GM21576 (cell line): ENCODE data around the gene LGALS14.
"Not testable (repeated sequence)": the region's sequence is repeated elsewhere in the genome, so short reads cannot be mapped to it uniquely, and the experiment has no call there.

Experiments used
- ATAC-seq: cut with Tn5 transposase; IDR thresholded peaks from one replicate; pipeline ENCODE4 v1.9.1; 2021; ENCODE audit warnings: mild to moderate bottlenecking, moderate library complexity; ENCODE audit not compliant: unreplicated experiment

LGALS14 gene, protein sequence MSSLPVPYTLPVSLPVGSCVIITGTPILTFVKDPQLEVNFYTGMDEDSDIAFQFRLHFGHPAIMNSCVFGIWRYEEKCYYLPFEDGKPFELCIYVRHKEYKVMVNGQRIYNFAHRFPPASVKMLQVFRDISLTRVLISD

GRCh38 chr19:39704181-39705044 lies at the start of gene LGALS14:
LGALS14 (plus strand) TSS chr19:39704481; CDS start chr19:39704529, 48 bp downstream.
- ATAC-seq, result no peak

DNA sequence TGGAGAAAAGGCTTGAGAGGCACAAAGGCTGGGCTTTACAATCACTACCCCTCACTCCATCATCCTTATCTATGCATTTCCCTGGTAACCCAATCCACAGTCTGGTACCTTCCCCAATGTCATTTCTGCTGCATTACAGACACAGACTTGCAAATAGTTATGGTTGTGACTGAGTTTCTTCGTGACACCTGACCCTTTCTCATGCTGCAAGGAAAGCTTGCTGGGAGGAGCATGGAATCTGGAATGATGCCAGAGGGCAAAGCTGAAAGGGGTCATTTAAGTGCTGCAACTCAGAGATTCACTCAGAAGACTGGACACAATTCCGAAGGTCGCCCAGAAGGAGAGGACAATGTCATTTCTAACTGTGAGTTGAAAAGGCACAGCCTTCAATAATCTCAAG lies 48.7 kb upstream of the LGALS14 start, which contains the start of gene LGALS16:
TSS of gene LGALS16 (plus strand) at position 301 of the 400 bp plus-strand sequence. CDS start at position 350, 49 bp downstream.
- no peak for ATAC-seq

- ATAC-seq, result no peak
These were observed 44.5 kb upstream of the LGALS14 start for GRCh38 chr19:39659791-39660190.

DNA sequence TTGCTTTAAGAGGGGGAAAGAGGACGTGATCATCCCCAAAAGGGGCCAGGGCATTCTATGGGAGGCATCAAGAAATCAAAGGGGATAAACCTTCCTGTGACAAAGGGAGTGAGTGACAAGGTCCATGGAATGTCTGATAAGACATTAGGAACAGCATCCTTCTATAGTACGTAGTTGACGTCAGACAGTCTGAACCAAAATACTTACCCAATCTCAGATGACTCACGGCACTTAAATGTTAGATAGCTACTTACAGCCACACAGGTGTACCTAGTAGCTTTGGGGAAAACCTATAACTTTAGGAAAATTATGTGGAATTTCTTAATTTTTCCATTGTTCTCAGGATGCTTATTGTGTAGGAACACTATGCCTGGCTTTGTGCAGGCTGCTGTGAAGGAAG lies 43.6 kb upstream of the LGALS14 start:
- no peak for ATAC-seq

DNA sequence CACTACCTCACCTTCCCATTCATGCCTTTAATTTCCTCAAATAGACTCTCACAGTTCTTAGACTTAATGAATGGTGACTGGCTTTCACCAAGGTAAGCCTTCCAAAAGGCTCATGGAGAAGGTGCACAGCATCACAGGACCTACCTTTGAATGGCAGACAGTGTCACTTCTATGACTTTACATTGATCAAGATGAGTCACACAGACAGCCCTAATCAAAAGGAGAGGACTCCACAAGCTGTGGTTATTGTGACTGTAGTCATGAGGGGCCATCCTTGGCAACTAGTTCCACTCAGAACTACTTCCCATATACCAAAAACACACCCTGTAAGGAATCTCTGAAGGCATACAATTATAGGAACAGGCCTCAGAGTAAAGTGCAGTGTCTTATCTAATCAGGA lies 42.7 kb upstream of the LGALS14 start:
- ATAC-seq, result no peak

DNA sequence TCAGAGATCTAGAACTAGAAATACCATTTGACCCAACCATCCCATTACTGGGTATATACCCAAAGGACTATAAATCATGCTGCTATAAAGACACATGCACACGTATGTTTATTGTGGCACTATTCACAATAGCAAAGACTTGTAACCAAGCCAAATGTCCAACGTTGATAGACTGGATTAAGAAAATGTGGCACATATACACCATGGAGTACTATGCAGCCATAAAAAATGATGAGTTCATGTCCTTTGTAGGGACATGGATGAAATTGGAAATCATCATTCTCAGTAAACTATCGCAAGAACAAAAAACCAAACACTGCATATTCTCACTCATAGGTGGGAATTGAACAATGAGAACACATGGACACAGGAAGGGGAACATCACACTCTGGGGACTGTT lies 34.4 kb upstream of the LGALS14 start:
- ATAC-seq, result not testable (repeated sequence)

DNA sequence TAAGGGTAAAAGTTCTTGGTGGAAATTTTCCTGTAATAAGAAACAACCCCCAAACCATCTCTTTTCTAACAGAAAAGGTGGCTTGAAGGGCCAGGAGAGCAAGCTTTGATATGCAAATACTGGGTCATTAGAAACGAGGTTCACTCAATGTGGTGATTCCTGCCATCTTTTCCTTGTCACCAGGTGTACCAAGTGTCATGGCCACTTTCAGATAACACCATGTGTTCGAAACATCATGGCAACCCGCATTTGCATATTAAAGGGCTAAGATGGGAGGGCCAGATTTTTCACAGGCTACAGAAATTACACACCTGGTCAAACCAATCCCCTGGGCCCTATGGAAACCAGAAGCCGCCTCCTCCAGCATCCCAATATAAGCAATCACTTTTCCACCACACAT lies 33.3 kb upstream of the LGALS14 start:
- ATAC-seq, result no peak

GRCh38 chr19:39671739-39672363 lies 32.4 kb upstream of the LGALS14 start:
- no peak for ATAC-seq

DNA sequence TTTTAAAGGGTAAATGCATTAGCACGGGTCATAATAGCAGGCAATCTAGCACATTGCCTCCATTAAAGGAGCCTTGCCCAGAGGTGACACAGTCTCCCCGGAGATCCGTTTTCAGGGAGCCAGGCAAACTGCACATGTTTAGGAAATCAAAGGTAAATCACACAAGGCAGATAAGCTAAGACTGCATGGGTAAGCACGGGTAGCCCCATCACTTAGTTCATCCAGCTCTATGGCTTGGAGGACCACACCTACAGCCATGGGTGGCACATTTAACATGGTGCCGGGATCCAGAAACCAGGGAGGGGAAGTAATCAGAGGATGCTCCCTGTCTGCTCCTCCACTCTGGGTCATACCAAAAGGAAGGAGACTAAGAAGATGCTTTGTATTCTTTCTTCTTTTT lies 31.8 kb upstream of the LGALS14 start:
- no peak for ATAC-seq

DNA sequence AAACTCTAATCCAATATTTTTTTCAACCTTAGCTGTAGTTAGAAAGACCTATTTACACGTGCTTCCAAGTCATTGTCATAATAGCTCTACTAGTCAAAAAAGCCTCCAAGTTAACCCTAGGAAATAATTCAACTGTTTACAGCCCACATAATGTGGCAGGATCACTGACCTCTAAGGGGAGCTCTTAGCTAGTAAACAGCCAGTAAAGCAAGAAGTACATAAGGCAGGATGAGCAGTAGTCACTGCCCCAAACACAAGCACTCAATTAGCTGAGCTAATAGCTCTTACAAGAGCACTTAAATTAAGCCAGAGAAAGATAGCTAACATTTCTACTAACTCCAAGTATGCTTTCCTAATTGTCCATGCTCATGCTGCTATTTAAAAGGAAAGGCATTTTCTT lies 30.4 kb upstream of the LGALS14 start:
- not testable (repeated sequence) for ATAC-seq

DNA sequence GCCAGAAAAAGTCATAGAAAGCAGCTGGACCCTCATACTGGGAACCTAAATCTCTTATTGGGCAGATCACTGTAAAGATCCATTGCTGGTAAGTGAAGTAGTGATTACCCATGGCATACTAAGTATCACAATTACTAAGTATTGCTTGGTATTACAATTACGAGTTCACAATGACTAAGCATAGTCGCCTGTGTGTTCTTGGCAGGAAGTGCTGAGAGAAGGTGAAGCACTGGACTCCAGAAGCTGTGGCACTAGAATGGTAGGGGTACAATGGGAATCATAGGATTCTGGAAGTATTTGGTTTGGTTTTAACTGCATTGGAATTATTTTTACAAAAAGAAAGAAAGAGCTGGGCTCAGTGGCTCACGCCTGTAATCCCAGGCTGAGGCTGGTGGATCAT lies 28.3 kb upstream of the LGALS14 start:
- ATAC-seq, result no peak

DNA sequence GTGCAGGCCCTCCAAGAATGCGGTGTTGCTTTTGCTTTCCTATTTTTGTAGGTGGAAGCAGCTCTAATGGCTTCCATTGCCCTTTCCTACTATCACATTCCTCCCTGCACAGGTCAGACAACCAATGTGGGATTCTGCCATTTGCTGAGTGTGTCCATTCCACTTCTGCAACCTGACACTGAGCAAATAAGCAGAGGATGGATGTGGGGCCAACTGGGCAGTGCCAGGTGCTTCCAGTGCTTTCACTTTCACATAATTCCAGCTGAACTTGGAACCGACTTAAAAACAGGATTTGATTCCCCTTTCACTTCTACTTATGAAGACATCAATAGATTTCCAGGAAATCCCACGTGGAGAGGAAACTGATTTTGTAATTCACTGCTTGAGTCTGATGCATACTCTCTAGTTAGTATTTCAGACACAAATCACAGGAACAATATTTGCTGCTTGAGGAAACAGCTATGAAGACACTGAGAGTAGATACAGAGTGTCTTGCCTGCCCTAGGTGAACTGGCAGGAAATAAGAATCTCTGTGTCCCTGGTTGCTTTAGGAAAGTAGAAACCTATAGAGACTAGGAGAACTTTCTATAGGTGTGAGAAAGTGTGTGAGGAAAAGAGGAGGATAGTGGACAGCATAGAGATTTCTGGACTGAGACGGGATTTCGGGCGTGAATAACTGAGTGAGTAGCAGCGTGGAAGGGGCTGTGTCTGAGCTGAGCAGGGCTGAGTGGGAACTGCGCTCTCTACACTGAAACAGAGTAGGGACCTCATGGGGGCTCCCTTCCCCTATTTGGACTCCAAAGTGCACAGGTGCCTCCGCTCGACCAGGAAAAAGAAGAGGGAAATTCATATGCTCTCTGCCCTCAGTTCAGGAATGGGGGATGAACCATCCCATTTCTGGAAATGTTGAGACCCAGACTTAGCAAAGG lies 26.1 kb upstream of the LGALS14 start:
- ATAC-seq, result no peak

GRCh38 chr19:39679056-39679790 lies 25.1 kb upstream of the LGALS14 start:
- peak; percentile 60 for ATAC-seq

- no peak for ATAC-seq
These were observed 24.5 kb upstream of the LGALS14 start for GRCh38 chr19:39679791-39680168.

DNA sequence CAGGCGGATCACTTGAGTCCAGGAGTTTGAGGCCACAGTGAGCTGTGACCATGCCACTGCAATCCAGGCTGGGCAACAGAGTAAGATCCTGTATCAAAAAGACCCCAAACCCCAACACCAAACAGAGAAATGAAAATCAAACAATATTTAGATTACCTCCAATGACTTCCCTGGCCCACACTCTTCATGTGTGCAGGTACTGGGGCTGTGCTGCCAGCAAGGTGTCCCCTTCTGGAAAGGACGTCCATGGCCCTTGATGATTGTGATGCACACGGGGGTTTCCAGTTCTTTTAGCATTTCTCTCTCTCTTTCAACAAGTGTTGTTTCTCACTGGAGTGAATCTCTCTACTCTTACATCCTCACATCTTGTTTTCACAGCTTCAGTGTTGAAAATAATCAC lies 23.7 kb upstream of the LGALS14 start:
- ATAC-seq, result no peak

DNA sequence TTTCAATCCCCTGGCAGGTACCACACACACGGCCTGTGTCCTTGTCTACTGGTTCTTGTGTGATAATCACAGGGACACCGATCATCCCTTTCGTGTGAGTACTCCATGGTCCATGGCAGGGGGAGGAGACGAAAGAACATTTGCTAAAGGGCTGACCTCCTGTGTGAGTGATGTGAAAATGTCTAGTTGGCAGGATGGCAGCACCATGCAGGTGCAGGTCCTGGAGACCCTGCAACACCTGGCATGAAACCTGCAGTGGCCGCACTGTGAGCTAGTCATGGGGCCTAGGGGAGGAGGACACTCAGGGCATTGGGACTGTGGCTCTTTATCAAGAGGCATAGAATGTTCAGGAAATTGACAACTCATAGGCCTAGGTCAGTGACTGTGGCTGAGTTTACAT lies 22.9 kb upstream of the LGALS14 start:
- ATAC-seq, result no peak

GRCh38 chr19:39684267-39684666 lies 20.0 kb upstream of the LGALS14 start:
- ATAC-seq, result no peak

- no peak for ATAC-seq
These were observed 17.5 kb upstream of the LGALS14 start for GRCh38 chr19:39686739-39687138.

- not testable (repeated sequence) for ATAC-seq
These were observed 15.6 kb upstream of the LGALS14 start for GRCh38 chr19:39688637-39689036.

- no peak for ATAC-seq
These were observed 12.1 kb upstream of the LGALS14 start for GRCh38 chr19:39692166-39692565.
